Renal cortex interstitium (tissue), 11 donors: ENCODE data around the gene C10orf95. TPM values are rescaled to one million over a fixed set of nuclear protein-coding genes. Genes with fewer than 3 reads are reported as not detected.

Experiments used
- DNase-seq, 11 donors: peaks; one replicate each; pipeline ENCODE4 v3.0.0-alpha.2; 2013; ENCODE audit warnings: low read depth in 9 of 11, low spot score in 4 of 11; ENCODE audit errors: extremely low read depth in 1 of 11
- polyA plus RNA-seq, 3 donors: library from polyadenylated mRNA; unstranded; fragments of 120-200 nt; gene quantifications; one replicate each; pipeline ENCODE4 v1.2.1, GENCODE V29; 2013; ENCODE audit not compliant: insufficient read length in 3 of 3

Gene C10orf95
- polyA plus RNA-seq, 3 donors, result 0.78 to 2.3 (median 1.3) TPM

- DNase-seq, result no peak
Observed at GRCh38 chr10:102422545-102423129, 28.7 kb downstream of the C10orf95 start.

- DNase-seq, result no peak
Observed at GRCh38 chr10:102421757-102422512, 29.4 kb downstream of the C10orf95 start.

GRCh38 chr10:102421507-102421756 lies 29.9 kb downstream of the C10orf95 start:
- no peak for DNase-seq

GRCh38 chr10:102420714-102421506 lies 30.4 kb downstream of the C10orf95 start, which contains the start of gene FBXL15:
Gene FBXL15, plus strand, starts transcription at chr10:102420836. Its CDS starts 294 bp downstream, at chr10:102421130.
- peak; percentile 94 to 99 (median 97) for DNase-seq

- DNase-seq, result no peak
Observed at GRCh38 chr10:102420181-102420713, 31.1 kb downstream of the C10orf95 start.

- no peak for DNase-seq
Observed at GRCh38 chr10:102419269-102420180, 31.8 kb downstream of the C10orf95 start.

GRCh38 chr10:102418622-102419268 lies 32.6 kb downstream of the C10orf95 start, which contains the start of gene PSD:
Gene PSD, minus strand, starts transcription at chr10:102418785. Its CDS starts 1,747 bp downstream, at chr10:102417038.
- no peak for DNase-seq

GRCh38 chr10:102416695-102417094 lies 34.6 kb downstream of the C10orf95 start:
- no peak for DNase-seq

GRCh38 chr10:102416283-102416682 lies 35.1 kb downstream of the C10orf95 start:
- no peak for DNase-seq

- DNase-seq, result no peak
Observed at GRCh38 chr10:102414749-102415148, 36.6 kb downstream of the C10orf95 start.

- DNase-seq, result no peak
Observed at GRCh38 chr10:102413806-102414561, 37.4 kb downstream of the C10orf95 start.

- no peak for DNase-seq
Observed at GRCh38 chr10:102413053-102413705, 38.2 kb downstream of the C10orf95 start.

- DNase-seq, result no peak
Observed at GRCh38 chr10:102412293-102412692, 39.0 kb downstream of the C10orf95 start.

- no peak for DNase-seq
Observed at GRCh38 chr10:102411341-102412255, 39.7 kb downstream of the C10orf95 start.

GRCh38 chr10:102410429-102411073 lies 40.8 kb downstream of the C10orf95 start:
- DNase-seq, result no peak
